ENCODE data around the gene CDH24. TPM values are rescaled to one million over a fixed set of nuclear protein-coding genes. Genes with fewer than 3 reads are reported as not detected.

CDH24 gene
- 8.7 and 10.9 TPM in 2 replicates for total RNA-seq

GRCh38 chr14:23056956-23057756 lies at the start of gene CDH24:
TSS of gene CDH24 (minus strand) at chr14:23057520. CDS start at chr14:23055733, 1,787 bp downstream.

GRCh38 chr14:23104591-23105347 lies 47.4 kb upstream of the CDH24 start, which contains the start of gene CIROP:
TSS of gene CIROP (minus strand) at chr14:23104989. CDS start at chr14:23104920, 69 bp downstream.

GRCh38 chr14:23095196-23096108 lies 38.1 kb upstream of the CDH24 start, which contains the start of gene C14orf119:
TSS of gene C14orf119 (plus strand) at chr14:23095505. CDS start at chr14:23097659, 2,154 bp downstream.

GRCh38 chr14:23094666-23095195 lies 37.4 kb upstream of the CDH24 start, which contains the start of gene ACIN1:
TSS of gene ACIN1 (minus strand) at chr14:23095136. CDS start at chr14:23095112, 24 bp downstream.

GRCh38 chr14:23042162-23042965 lies 15.0 kb downstream of the CDH24 start, which contains the start of gene PSMB11:
TSS of gene PSMB11 (plus strand) at chr14:23042212. CDS start at chr14:23042226, 14 bp downstream.

GRCh38 chr14:23034498-23035302 lies 22.6 kb downstream of the CDH24 start, which contains the start of gene PSMB5:
TSS of gene PSMB5 (minus strand) at chr14:23034900. CDS start at chr14:23034881, 19 bp downstream.

GRCh38 chr14:23009939-23010726 lies 47.2 kb downstream of the CDH24 start, which contains the start of gene C14orf93:
TSS of gene C14orf93 (minus strand) at chr14:23010143. CDS start at chr14:22999023, 11,120 bp downstream.

Other genes starting within 250 kb of the CDH24 start
- gene SLC7A7, start 242.1 kb downstream of the CDH24 start, total RNA-seq: 6.2 and 6.9 TPM in 2 replicates
- 33.3 and 63.5 TPM in 2 replicates for gene MRPL52, start 227.6 kb downstream of the CDH24 start, total RNA-seq
- gene MMP14, start 220.9 kb downstream of the CDH24 start, total RNA-seq: 104 and 135 TPM in 2 replicates
- 46.9 and 80.0 TPM in 2 replicates for gene LRP10, start 185.8 kb downstream of the CDH24 start, total RNA-seq
- gene REM2, start 174.3 kb downstream of the CDH24 start, total RNA-seq: not detected in 2 replicates
- 32.5 and 86.7 TPM in 2 replicates for gene RBM23, start 138.4 kb downstream of the CDH24 start, total RNA-seq
- gene PRMT5, start 128.1 kb downstream of the CDH24 start, total RNA-seq: 37.4 and 54.9 TPM in 2 replicates
- 29.3 and 57.6 TPM in 2 replicates for gene HAUS4, start 100.4 kb downstream of the CDH24 start, total RNA-seq
- gene AJUBA, start 75.0 kb downstream of the CDH24 start, total RNA-seq: 43.4 and 94.0 TPM in 2 replicates
- gene C14orf93, start 47.4 kb downstream of the CDH24 start, total RNA-seq: 4.5 and 6.0 TPM in 2 replicates
- gene PSMB5, start 22.6 kb downstream of the CDH24 start, total RNA-seq: 226 and 241 TPM in 2 replicates
- gene PSMB11, start 15.3 kb downstream of the CDH24 start, total RNA-seq: not detected in 2 replicates
- gene ACIN1, start 37.6 kb upstream of the CDH24 start, total RNA-seq: 48.9 and 102 TPM in 2 replicates
- 47.2 and 51.0 TPM in 2 replicates for gene C14orf119, start 38.0 kb upstream of the CDH24 start, total RNA-seq
- not detected in 2 replicates for gene CIROP, start 47.5 kb upstream of the CDH24 start, total RNA-seq
- not detected in 2 replicates for gene CEBPE, start 61.7 kb upstream of the CDH24 start, total RNA-seq
- not detected in 2 replicates for gene SLC7A8, start 126.1 kb upstream of the CDH24 start, total RNA-seq
- not detected in 2 replicates for gene RNF212B, start 180.4 kb upstream of the CDH24 start, total RNA-seq
- gene HOMEZ, start 228.6 kb upstream of the CDH24 start, total RNA-seq: 4.0 and 7.1 TPM in 2 replicates
- 0.81 and 2.1 TPM in 2 replicates for gene PPP1R3E, start 245.3 kb upstream of the CDH24 start, total RNA-seq
- 7.4 and 13.0 TPM in 2 replicates for gene BCL2L2, start 249.3 kb upstream of the CDH24 start, total RNA-seq